HG02623 (cell line): ENCODE measurements around the gene POLR1A.

Experiments
- ATAC-seq: cut with Tn5 transposase; IDR thresholded peaks from one replicate; pipeline ENCODE4 v1.9.1; 2021; ENCODE audit warnings: moderate library complexity; ENCODE audit not compliant: unreplicated experiment

The POLR1A gene

GRCh38 chr2:85984788-85985187 is 120.9 kb downstream of the POLR1A start:
- ATAC-seq, result no peak

GRCh38 chr2:85983766-85984165 is 121.9 kb downstream of the POLR1A start:
- ATAC-seq, result no peak

- no peak for ATAC-seq
Observed at GRCh38 chr2:85981579-85982247, 124.0 kb downstream of the POLR1A start.

GRCh38 chr2:85978883-85979780 is 126.6 kb downstream of the POLR1A start:
- ATAC-seq, result no peak

- no peak for ATAC-seq
Observed at GRCh38 chr2:85976106-85976920, 129.4 kb downstream of the POLR1A start.

- ATAC-seq, result no peak
Observed at GRCh38 chr2:85975581-85975980, 130.1 kb downstream of the POLR1A start.

- no peak for ATAC-seq
Observed at GRCh38 chr2:85974390-85974789, 131.3 kb downstream of the POLR1A start.

GRCh38 chr2:85972355-85972754 is 133.3 kb downstream of the POLR1A start:
- no peak for ATAC-seq

- no peak for ATAC-seq
Observed at GRCh38 chr2:85971366-85971765, 134.3 kb downstream of the POLR1A start.
